NT2/D1 (cell line): ENCODE measurements around the gene COX11.

Experiments used
- SUZ12 ChIP-seq: IDR thresholded peaks from 2 replicates; pipeline ENCODE4 v1.6.1; 2011; ENCODE audit not compliant: insufficient read length, insufficient read depth; ENCODE audit errors: extremely low read depth
- YY1 ChIP-seq: IDR thresholded peaks from 2 replicates; pipeline ENCODE4 v1.6.1; 2011; ENCODE audit not compliant: insufficient read length, insufficient read depth

- no peak for TF ChIP-seq SUZ12
- TF ChIP-seq YY1, result no peak
Measured at GRCh38 chr17:54991567-54991966, 23.1 kb upstream of the COX11 start.
